Esophagus muscularis mucosa (tissue), 4 donors: Measurements from ENCODE around the gene RANBP17. TPM values are rescaled to one million over a fixed set of nuclear protein-coding genes. Genes with fewer than 3 reads are reported as not detected.

ENCODE experiments used
- DNase-seq: peaks from one replicate; pipeline ENCODE4 v3.0.0-alpha.2; 2017; ENCODE audit errors: extremely low spot score
- H3K27ac ChIP-seq, 4 donors: fragments of 200-600 bp; sonication (generic); replicated peaks in 1 of 4; 1 replicate in 3 of 4; 2 replicates in 1 of 4; pipeline ENCODE4 v1.5.1; 2016 to 2019; ENCODE audit warnings: mild to moderate bottlenecking in 1 of 4
- H3K27me3 ChIP-seq, 4 donors: fragments of 200-600 bp; sonication (generic); one replicate each; pipeline versions ENCODE4 v1.5.1 to v1.6.0; 2016 to 2019
- H3K36me3 ChIP-seq, 4 donors: fragments of 200-600 bp; sonication (generic); one replicate each; pipeline ENCODE4 v1.5.1; 2016 to 2019
- H3K4me1 ChIP-seq, 4 donors: fragments of 200-600 bp; sonication (generic); one replicate each; pipeline ENCODE4 v1.5.1; 2016 to 2019
- H3K4me3 ChIP-seq, 4 donors: fragments of 200-600 bp; sonication (generic); 1 replicate in 2 of 4; 2 replicates in 2 of 4; pipeline ENCODE4 v1.5.1; 2016 to 2019; ENCODE audit warnings: mild to moderate bottlenecking in 4 of 4, moderate library complexity in 1 of 4
- H3K9me3 ChIP-seq, 4 donors: fragments of 200-600 bp; sonication (generic); 1 replicate in 3 of 4; 2 replicates in 1 of 4; pipeline ENCODE4 v1.5.1; 2016 to 2019
- CTCF ChIP-seq, 3 experiments: fragments of 200-600 bp in 2 of 3; fragments of 450-650 bp in 1 of 3; sonication (generic) in 2 of 3; IDR thresholded peaks; one replicate each; pipeline ENCODE4 v1.5.1; 2017 to 2019; ENCODE audit warnings: antibody characterized with exemption in 3 of 3, mild to moderate bottlenecking in 2 of 3, moderate library complexity in 1 of 3
- EP300 ChIP-seq: sonication (generic); formaldehyde crosslinking; IDR thresholded peaks from one replicate; pipeline ENCODE4 v1.6.1; 2017; ENCODE audit warnings: antibody characterized with exemption
- POLR2A ChIP-seq: fragments of 450-650 bp; IDR thresholded peaks from one replicate; pipeline ENCODE4 v1.6.1; 2017; ENCODE audit warnings: antibody characterized with exemption, moderate library complexity, mild to moderate bottlenecking, low read depth
- POLR2AphosphoS5 ChIP-seq, 2 donors: sonication (generic); formaldehyde crosslinking; IDR thresholded peaks; one replicate each; pipeline ENCODE4 v1.6.1; 2017; ENCODE audit warnings: antibody characterized with exemption in 2 of 2
- WGBS: methylation state at CpG from one replicate; pipeline ENCODE4 v1.1.5; 2018; 5-methylcytosine and 5-hydroxymethylcytosine counted together
- intact Hi-C: fragments of 100-400 bp; cut with DNase I; formaldehyde crosslinking; loops from one replicate; pipeline ENCODE4 v1.15.1; 2023
- total RNA-seq, 4 donors: library from RNA; depleted of rRNA; stranded (reverse); fragments of >200 nt; gene quantifications; one replicate each; pipeline versions ENCODE4 v1.1.0 to v1.2.1, GENCODE V29; 2016

The RANBP17 gene
- total RNA-seq, 4 donors from 2014 or later, result 16.4 to 28.2 (median 17.7) TPM

GRCh38 chr5:170849374-170849773, 12.4 kb upstream of the RANBP17 start:
- Histone ChIP-seq H3K27ac (no peak overlapping the region), H3K4me3 (no peak overlapping the region), H3K36me3 (no peaks in the 10 kb centered on the region), H3K9me3 (no peaks in the 10 kb centered on the region), H3K4me1 (no peaks in the 10 kb centered on the region), H3K27me3 (peaks cover 0 to 6% (median 0%) of the 10 kb centered on the region in 4 donors)
- no peak for TF ChIP-seq POLR2A
- no peak for TF ChIP-seq POLR2AphosphoS5 (IDR thresholded peaks at IDR 0.05)
- no peak for TF ChIP-seq EP300
- no peak for TF ChIP-seq CTCF (IDR thresholded peaks at IDR 0.05)
- WGBS, result 77% methylated on average over 2 of the region's 2 CpGs
- intact Hi-C loops, result no loop called here
- DNase-seq, result no peak

- no peak for DNase-seq
- no peaks in the 10 kb centered on the region for H3K36me3 ChIP-seq
- H3K27me3 ChIP-seq, result no peaks in the 10 kb centered on the region
- H3K27ac ChIP-seq, result no peak overlapping the region
- H3K9me3 ChIP-seq, result peaks cover 0 to 4% (median 2%) of the 10 kb centered on the region in 4 donors
- no peak overlapping the region for H3K4me3 ChIP-seq
- TF ChIP-seq POLR2AphosphoS5 (IDR thresholded peaks at IDR 0.05) (no peak), CTCF (IDR thresholded peaks at IDR 0.05) (no peak), EP300 (no peak)
- no peaks in the 10 kb centered on the region for H3K4me1 ChIP-seq
- intact Hi-C loops, result no loop called here
- WGBS, result 64% methylated on average over 6 of the region's 6 CpGs
Observed at GRCh38 chr5:170854566-170854965, 7.3 kb upstream of the RANBP17 start.

GRCh38 chr5:170857066-170857465, 4.8 kb upstream of the RANBP17 start:
- no peak overlapping the region for H3K4me3 ChIP-seq
- no peaks in the 10 kb centered on the region for H3K36me3 ChIP-seq
- DNase-seq, result no peak
- WGBS, result 87% methylated on average over 2 of the region's 2 CpGs
- peaks cover 0 to 6% (median 3%) of the 10 kb centered on the region in 4 donors for H3K4me1 ChIP-seq
- intact Hi-C loops, result no loop called here
- peaks cover 0 to 25% (median 21%) of the 10 kb centered on the region in 4 donors for H3K9me3 ChIP-seq
- no peak overlapping the region for H3K27ac ChIP-seq
- TF ChIP-seq POLR2AphosphoS5 (IDR thresholded peaks at IDR 0.05) (no peak), POLR2A (no peak), EP300 (no peak), CTCF (IDR thresholded peaks at IDR 0.05) (no peak)
- peaks cover 0 to 6% (median 0%) of the 10 kb centered on the region in 4 donors for H3K27me3 ChIP-seq

GRCh38 chr5:170860415-170860814, 1.4 kb upstream of the RANBP17 start:
- H3K4me3 ChIP-seq, result no peak overlapping the region

More at GRCh38 chr5:170860415-170860814, 1.4 kb upstream of the RANBP17 start:
- TF ChIP-seq EP300, result no peak
- TF ChIP-seq CTCF (IDR thresholded peaks at IDR 0.05), result no peak
- TF ChIP-seq POLR2AphosphoS5 (IDR thresholded peaks at IDR 0.05), result no peak
- TF ChIP-seq POLR2A, result no peak
- Histone ChIP-seq H3K4me1 (peaks cover 0 to 20% (median 15%) of the 10 kb centered on the region in 4 donors), H3K36me3 (no peaks in the 10 kb centered on the region), H3K9me3 (peaks cover 0 to 25% (median 21%) of the 10 kb centered on the region in 4 donors), H3K27me3 (peaks cover 0 to 9% (median 0%) of the 10 kb centered on the region in 4 donors), H3K27ac (no peak overlapping the region)
- intact Hi-C loops, result no loop called here
- DNase-seq, result no peak
